ENCODE measurements around the gene BMP7.

BMP7 gene

DNA sequence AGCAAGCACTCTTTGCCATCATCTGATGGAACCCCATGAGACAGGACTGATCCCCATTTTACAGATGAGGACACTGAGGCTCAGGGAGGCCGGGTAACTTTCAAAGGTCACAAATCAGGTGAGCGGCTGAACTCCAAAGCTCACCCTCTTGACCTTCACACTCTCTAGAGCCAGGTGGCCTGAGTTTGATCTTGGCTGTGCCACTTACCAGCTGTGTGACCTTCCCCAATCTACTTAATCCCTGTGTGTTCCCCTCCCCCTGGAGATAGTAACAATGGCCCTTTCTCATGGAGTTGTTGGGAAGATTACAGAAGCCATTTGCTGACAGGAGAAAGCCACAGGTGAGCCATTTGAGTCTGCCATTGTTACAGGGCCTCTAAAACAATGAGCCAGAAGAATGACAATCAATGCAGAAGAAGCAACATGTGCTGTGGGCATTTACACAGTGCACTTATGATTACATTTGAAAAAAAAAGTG is 34.5 kb downstream of the BMP7 start:
- no peak for DNase-seq

DNA sequence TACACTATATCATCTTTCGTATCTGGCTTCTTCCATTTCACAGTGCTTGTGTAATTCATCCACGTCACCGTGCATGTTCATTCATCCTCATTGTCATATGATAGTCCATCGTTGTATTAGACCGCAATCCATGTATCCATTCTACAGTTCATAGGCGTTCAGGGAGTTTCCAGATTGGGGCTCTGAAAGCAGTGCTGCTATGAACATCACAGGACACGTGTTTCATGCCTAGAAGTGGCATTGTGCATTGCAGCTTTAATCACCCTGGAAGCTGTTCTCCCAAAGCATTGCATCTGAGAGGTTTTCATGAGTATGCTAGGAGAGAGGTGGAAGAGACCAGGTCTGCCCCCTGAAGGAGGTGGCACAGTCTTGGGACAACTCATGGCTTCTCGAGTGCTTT is 35.3 kb downstream of the BMP7 start:
- no peak for DNase-seq

DNA sequence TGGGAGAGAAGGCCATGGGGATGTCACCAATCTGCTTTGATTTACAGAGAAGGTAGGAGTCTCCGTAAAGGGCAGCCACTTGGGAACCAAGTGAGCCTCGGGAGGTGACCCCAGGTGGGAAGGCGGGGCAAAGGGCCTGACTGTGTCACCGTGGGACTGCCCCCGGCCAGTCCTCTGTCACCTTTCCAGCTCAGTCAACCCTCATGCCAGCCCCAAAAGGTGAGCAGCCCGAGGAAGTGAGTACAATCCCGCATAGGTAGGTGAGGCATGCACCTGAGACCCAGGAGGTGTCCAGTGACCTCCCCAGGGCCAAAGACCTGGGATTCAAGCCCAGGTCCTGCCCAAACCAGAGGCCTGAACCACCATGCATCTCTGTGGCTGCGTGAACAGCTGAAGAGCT is 36.2 kb downstream of the BMP7 start:
- no peak for DNase-seq

DNA sequence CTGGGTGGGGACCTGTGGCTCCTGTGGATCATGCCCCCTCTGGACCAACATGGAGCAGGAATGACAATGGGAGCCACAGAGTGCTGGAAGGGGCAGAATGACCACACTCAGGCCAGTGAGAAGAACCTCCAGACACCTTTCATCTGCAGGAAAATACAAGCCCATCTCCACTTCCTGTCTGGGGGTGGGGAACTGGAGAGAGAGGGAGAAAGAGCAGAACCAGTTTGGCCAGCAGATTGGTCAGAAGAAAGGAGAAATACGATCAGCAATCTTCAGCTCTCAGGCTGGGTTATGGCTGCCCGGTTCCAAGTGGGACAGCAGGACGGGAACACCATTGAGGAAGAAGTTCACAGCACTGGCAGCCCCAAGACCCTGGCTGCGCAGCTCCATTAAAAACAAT is 37.0 kb downstream of the BMP7 start:
- no peak for DNase-seq

DNA sequence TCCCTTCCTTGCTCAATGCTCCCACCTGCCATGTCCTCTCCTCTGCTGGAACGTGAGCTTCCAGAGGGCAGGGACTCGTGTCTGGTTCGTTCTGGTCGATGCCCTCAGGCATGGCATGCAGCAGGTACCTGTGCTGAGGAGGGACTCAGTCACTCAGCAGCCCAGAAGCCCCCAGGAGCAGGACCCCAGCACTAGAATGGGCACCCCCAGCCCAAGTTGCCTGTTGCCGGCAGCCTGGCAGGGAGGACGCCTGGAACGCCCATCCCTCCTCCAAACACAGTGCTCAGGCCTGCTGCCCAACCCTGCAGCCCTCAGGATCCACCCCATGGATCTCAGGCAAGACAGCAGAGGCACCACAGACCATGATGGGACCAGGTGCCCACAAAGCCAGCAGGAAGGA is 40.6 kb downstream of the BMP7 start:
- no peak for DNase-seq

DNA sequence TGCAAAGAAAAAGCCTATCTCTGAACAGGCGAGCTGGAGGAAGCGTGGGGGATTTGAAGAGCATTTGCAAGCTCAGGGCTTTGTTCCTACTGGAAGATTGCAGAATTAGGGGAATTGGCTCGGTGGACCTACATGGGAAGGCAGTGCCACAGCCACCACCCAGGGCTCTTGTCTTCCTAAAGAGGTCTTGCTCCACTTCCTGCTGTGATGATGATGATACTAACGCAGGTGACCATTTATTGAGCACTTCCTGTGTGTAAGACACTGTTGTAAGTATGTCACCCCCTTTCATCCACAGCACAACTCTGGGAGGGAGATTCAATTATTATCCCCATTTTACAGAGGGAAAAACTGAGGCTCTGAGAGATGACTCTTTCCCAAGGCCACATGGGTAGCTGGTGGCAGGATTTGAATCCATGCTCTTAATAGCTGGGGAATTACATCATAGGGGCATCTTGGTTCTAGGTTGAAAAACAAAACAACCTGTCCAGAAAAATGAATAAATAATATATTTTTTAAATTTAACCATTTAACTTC is 41.2 kb downstream of the BMP7 start:
- DNase-seq, result no peak

DNA sequence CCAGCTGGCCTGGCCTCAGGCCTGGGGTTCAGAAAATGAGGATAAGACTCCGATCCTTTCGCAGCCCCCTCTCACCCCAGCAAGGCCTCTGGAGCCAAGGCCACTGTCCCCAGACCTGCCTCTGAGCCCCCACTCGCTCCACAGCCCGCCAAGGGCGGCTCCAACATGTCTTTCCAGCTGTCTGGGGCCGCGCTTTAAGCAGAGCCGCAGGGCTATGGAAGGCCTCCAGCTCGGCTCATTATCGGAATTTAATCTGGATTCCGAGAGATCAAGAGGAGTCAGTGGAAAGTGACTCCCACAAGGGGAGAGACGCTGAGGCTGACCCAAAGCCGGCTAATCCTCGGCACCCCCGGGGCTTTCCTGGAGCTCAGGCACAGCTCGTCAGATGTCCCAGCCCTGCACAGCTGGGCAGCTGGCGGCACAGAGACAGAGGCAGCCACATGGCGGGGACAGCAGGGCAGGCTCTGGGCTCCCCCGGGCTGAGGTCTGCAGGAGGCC is 41.8 kb downstream of the BMP7 start:
- peak in 10 of 51 donors; percentile 9 to 34 (median 23) for DNase-seq

DNA sequence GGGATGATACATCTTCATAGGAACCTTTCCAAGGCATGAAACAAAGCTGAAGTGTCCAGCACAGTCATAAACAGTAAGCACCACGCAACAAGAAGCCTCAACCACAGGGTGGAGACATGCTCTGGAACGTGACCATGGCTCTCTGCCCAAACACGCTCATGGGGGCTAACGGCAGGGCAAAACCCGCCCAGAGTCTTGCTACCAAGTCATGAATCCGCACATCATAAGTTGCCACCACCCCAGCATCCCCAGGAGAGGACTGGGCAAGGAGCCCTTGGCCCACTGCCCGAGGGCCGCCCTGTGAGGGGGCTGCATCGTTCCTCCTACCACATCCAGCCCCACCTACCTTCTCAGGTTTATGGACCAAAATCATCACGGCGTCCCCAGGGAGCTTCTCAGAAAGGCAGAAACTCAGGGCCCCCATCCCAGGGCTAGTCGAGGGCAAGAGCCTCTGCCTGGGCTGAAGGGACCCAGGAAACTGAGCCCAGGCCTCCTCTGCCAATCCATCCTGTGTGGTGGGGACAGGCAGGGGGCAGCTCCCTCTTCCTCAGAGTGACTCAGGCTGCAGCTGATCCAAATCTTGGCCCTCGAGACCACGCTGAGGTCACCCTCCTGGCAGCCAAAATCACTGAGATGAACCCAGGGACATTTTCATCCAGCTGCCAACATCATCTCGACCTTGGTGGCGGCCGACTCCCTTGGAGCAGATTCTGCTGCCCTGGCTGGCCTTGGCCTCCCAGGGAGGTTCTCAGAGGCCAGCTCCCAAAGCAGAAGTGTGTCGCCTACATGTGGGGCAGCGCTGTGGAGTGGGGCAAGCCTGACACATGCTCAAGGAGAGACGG is 42.6 kb downstream of the BMP7 start:
- peak in 8 of 51 donors; percentile 6 to 48 (median 24) for DNase-seq

DNA sequence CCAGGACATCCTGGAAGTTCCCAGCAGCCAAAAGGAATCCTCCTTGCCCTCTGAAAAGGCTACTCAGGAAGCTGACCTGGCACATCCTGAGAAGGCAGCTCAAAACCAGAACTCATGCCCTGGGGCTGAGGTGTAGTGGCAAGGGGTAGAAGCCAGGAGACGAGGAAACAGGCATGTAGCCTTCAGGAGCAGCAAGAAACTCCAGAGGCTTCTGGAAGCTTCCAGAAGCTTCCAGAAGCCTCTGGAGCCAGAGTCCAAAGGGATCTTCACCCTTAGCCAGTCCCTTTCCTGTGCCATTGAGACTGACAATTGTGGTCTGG is 43.9 kb downstream of the BMP7 start:
- DNase-seq, result peak in 1 of 51 donors; percentile 8

DNA sequence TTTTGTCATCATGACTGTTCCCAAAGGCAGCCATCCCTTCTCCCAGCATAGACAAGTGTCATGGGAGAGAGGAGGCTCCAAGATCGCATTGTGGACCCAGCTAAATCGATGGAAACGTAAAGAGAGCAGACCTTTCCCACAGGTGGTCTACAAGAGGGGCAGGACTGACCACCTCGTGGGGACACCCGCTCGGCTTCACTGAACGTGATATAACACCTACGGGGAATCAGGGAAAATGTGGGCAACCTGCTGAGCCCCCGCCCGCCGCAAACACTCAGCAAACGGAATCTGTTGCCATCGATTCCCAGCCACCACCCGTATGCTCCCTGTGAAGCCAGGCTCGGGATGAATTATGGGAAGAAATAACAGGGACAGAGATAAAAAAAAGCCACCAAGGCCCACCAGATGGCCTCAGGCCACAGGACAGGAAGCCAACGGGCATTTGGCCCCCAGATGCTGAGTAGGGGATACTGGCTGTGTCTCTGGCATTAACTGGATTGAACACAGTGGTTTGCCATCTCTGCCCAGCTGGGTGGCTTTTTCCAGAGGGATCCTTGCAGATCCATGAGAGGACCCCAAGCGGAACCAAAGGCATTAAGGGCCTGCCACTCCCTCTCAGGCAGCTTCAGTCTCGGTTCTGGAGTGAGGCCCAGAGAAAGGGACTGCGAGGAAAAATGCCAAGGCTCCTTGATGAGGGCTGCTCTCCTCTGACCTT is 44.4 kb downstream of the BMP7 start:
- DNase-seq, result no peak

DNA sequence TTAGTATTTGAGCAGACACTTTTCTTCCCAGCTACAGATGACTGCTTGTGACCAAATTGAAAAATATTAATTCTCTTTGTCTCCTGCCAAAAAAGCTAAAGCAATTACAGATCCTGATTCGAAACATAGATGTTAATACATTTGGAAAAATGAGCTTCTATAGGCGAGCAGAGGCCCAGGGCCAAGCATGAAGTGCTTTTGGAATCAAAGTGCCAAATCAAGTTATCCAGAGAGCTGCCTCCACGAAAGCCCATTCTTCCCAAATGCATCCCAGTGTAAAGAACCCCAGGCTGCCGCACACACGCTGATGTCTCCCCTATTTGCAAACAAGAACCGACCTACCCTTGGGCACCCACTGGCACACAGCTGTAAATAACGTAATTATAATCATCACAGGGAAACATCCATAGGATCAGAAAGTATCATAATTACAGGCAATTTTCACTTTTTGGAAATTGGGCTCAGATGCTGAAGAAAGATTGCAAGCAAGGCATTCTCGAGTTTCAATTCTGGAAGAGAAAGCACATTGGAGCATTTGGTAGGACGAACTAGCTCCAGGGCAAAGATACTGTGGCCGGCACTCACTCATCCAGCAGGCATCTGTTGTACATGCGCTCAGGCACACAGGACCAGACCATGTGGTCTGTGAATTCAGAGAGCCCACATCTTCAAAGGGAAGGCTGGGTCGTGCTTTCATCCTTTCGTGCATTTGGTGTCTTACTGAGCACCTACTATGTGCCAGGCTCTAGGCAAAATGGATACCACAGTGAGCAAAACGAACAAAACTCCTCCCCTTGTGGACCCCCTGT is 45.9 kb downstream of the BMP7 start:
- no peak for DNase-seq

DNA sequence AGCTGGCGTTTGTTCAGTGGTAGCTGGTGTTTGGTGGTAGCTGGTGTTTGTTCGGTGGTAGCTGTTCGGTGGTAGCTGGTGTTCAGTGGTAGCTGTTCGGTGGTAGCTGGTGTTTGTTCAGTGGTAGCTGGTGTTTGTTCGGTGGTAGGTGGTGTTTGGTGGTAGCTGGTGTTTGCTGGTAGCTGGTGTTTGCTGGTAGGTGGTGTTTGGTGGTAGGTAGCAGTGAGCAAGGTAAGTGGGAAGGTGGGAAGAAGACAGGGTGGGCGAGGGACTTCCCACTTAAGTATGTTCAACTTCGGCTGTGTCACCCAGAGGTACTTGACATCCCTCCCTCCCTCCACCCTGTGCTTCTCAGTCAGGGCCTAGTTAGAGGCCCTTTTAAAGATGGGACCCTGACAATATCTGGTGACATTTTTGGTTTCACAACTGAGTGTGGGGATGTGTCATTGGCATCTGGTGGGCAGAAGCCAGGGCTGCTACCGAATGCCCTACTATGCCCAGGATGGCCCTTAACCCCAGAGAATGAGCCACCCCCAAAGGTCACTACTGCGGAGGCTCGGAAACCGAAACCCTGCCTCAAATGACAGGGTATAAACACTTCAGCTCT is 47.3 kb downstream of the BMP7 start:
- no peak for DNase-seq

DNA sequence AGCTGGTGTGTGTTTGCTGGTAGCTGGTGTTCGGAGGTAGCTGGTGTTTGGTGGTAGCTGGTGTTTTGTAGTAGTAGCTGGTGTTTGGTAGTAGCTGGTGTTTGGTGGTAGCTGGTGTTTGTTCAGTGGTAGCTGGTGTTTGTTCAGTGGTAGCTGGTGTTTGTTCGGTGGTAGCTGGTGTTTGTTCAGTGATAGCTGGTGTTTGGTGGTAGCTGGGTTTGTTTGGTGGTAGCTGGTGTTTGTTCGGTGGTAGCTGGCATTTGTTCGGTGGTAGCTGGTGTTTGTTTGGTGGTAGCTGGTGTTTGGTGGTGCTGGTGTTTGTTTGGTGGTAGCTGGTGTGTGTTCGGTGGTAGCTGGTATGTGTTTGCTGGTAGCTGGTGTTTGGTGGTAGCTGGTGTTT is 48.0 kb downstream of the BMP7 start:
- no peak for DNase-seq

DNA sequence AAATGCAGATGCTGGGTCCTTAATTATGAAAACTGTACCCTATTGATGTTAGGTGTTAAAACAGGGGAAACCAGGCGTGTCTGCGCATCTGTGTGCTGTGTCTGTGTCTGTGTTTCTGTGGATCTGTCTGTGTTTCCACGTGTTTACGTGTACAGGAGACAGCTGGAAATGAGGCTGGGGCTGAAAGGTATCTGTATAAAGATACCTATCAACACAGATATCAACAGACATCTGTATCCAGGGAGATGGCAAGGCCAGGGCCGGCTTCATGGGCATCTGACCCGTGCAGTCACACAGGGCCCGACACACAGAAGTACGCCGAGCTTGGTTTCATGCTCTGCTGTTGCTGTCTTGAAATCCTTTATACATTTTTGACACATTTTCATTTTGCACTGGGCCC is 48.6 kb downstream of the BMP7 start:
- DNase-seq, result no peak

DNA sequence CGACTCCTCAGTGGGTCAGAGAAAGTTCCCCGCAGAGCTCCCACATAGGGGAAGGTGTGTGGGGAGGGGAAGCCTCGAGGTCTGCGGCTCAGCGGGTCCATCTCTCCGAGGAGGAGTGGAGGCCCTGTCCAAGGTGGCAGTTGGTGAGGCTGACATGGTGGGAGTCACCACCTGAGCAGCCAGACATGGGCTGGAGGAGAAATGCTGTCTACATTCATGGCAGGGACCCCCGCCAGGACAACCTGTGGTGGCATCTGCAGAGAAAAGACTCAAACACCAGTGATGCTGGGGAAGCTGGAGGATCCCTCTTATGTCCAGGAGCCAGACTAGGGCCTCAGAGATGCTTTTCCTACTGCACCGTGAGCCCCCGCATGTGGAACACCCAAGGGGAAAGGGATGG is 49.8 kb downstream of the BMP7 start:
- no peak for DNase-seq

DNA sequence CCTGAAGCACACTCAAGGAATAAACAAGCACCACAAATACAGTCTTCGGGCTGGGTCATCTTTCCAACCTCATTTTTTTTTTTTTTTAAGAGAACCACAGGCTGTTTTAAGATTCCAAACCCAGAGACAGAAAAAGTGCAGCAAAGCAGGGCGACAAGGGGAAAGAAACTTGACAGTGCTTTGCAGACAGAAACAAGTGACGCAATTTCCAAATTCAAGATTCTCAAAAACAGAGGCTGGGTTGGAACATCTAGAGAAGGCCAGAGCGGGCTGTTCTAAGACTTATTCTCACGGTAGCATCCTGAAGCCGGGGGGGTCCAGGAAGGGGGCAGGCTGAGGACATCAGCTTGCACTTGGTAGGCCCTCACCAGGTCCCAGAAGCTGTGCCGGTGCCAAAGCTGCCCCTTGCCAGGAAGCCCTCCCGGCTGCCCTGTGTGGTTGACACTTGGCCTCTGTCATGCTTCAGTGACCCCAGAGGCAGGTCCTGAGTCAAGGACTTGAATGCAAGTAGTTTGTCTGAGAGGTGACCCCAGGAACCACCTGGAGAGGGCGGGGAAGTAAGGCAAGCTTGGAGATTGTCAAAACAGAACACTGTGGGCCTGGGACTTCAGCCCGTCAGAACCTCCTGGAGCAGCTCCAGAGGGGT is 50.5 kb downstream of the BMP7 start:
- DNase-seq, result no peak

DNA sequence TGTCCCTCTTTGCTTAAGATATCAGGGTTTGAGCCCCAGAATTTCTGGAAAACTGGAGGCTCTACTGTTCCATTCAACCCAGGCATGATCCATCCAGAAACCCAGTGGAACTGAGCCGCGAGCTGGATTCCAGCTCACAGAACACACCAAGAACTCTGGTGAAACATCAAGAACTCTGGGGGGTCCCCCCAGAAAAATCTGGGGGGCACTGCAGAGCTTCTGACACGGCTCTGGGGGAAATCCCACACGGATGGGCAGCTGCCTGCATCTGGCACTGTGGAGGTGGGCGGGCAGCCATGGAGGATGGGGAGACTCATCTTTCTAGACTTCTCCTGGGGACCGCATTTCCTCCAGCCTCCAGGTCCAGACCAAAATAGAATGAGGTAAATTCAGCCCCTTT is 51.0 kb downstream of the BMP7 start:
- DNase-seq, result no peak

DNA sequence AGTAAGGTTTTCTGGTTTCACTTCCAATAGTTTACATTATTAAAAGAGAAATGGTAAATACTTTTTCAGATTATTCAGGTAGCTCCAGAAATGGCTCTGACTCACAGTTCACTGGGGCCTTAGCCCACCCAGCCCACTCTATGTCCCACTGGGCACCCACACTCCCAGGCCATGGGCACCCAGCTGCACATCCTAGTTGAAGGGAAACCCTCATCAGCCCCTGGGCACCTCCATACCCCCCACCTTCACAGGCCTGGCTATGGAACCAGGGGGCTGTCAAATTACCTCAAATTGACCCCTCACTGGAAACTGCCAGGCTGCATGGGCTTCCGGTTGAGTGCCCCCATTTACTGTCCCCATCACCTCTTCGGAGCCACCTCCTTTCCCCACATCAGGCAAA is 51.5 kb downstream of the BMP7 start:
- DNase-seq, result no peak

DNA sequence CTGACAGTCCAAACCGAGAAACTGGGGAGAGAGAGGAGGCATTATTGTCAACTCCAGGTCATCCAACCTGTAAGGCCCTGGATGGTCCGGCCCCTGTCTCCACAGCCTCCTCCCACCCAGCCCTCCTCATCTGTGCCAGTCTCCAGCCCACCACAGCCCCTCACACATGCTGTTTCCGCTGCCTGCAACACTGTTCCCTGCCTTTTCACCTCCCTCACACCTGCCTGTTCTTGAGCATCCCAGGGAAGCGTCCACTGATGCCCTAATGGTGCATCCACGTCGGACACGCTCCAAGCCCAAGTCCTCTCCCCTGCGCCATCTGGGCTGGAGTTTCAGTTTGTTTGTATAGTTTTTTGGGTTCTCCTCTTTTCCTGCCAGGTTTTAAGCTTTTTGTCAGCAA is 52.0 kb downstream of the BMP7 start:
- DNase-seq, result no peak

DNA sequence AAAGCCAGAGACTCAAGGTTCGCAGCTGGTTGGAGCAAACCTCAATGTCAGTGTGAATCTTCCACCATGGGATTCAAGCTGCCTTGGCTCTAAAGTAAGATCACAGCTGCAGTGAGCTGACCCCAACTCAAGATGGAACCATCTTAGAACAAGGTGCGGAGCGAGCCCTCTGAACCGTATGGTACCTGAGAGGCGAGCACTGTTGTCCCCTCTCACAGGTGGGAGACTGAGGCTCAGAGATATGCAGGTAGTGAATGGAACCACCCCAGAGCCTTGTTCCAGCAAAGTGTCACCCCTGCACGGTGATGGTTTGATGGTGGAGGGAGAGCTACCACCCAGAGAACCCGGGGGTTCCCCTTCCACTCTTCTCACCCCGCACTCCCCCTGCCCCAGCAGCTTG is 52.5 kb downstream of the BMP7 start:
- DNase-seq, result no peak

DNA sequence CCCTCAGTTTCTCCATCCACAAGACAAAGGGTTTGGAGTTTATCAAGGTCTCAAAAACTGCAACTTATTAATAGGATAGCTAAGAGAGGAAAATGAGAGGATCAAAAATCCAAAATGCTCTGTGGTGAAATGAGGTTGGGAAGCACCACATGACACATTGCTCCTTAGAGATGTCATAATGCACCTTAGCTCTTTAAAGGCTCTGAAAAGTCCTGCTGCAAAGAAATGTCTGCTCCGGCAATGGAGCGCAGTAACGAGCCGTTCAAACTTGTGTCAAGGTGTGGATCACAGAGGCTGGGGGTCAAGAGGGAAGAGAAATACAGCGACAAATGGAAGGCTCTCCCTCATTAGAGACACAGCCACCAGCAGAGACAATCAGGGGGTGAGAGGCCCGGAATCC is 53.1 kb downstream of the BMP7 start:
- no peak for DNase-seq

Measured in hypothalamus (tissue), 51 donors.